B cell (primary cell): ENCODE measurements around the gene LAGE3. TPM values are rescaled to one million over a fixed set of nuclear protein-coding genes. Genes with fewer than 3 reads are reported as not detected.

Experiments
- ATAC-seq: fragments of 200-7000 bp; cut with Tn5 transposase; one replicate; pipeline ENCODE4 v1.10.0; 2021; ENCODE audit warnings: low read depth, mild to moderate bottlenecking, moderate number of reproducible peaks, moderate library complexity
- CTCF ChIA-PET: fragments of 350-600 bp; sonication (Branson Sonifier 250); formaldehyde crosslinking; loops from one replicate; lab custom pipeline; 2021; ENCODE audit warnings: antibody characterized with exemption, inconsistent platforms; lab: Charles Lee
- POLR2A ChIA-PET: fragments of 350-600 bp; sonication (Branson Sonifier 250); formaldehyde crosslinking; loops from one replicate; lab custom pipeline; 2021; ENCODE audit warnings: antibody characterized with exemption; lab: Charles Lee
- DNase-seq: peaks from one replicate; pipeline ENCODE4 v3.0.0; 2013
- H2AFZ ChIP-seq: 2 replicates; pipeline ENCODE4 v1.6.1; 2012; ENCODE audit warnings: mild to moderate bottlenecking, low read depth, low read length; ENCODE audit not compliant: insufficient read depth, poor library complexity, severe bottlenecking
- H3K27ac ChIP-seq, 2 donors: 1 replicate in 1 of 2; 2 replicates in 1 of 2; pipeline ENCODE4 v1.5.1; 2012 to 2013; ENCODE audit warnings: low read length in 2 of 2, mild to moderate bottlenecking in 2 of 2, moderate library complexity in 1 of 2
- H3K27me3 ChIP-seq, 4 experiments: fragments of 200-600 bp in 1 of 4; sonication (generic) in 1 of 4; replicated peaks in 1 of 4; 1 replicate in 2 of 4; 2 replicates in 2 of 4; pipeline versions ENCODE4 v1.6.1 to v1.7.0; 2013 to 2016; ENCODE audit warnings: low read length in 3 of 4, mild to moderate bottlenecking in 2 of 4, mixed read lengths in 1 of 4, moderate library complexity in 1 of 4; ENCODE audit not compliant: insufficient read depth in 4 of 4, control insufficient read depth in 3 of 4; ENCODE audit errors: control extremely low read depth in 1 of 4
- H3K36me3 ChIP-seq, 2 experiments: replicated peaks in 1 of 2; 1 replicate in 1 of 2; 2 replicates in 1 of 2; pipeline versions ENCODE4 v1.6.1 to v1.7.1; 2013; ENCODE audit warnings: low read length in 1 of 2; ENCODE audit not compliant: insufficient read depth in 2 of 2, control insufficient read depth in 1 of 2; ENCODE audit errors: control extremely low read depth in 1 of 2, extremely low read depth in 1 of 2
- H3K4me1 ChIP-seq, 2 donors: fragments of 200-600 bp in 1 of 2; sonication (generic) in 1 of 2; 1 replicate in 1 of 2; 2 replicates in 1 of 2; pipeline versions ENCODE4 v1.5.1 to v1.6.1; 2013 to 2017; ENCODE audit warnings: low read length in 2 of 2; ENCODE audit not compliant: control insufficient read depth in 2 of 2, insufficient read depth in 2 of 2
- H3K4me2 ChIP-seq: replicated peaks from 2 replicates; pipeline ENCODE3; 2012; ENCODE audit warnings: mild to moderate bottlenecking, low read depth, low read length; ENCODE audit not compliant: poor library complexity, severe bottlenecking
- H3K4me3 ChIP-seq, 5 experiments: fragments of 200-600 bp in 1 of 5; sonication (generic) in 1 of 5; 1 replicate in 3 of 5; 2 replicates in 2 of 5; pipeline versions ENCODE4 v1.5.1 to v1.7.0; 2011 to 2016; ENCODE audit warnings: low read length in 4 of 5, mild to moderate bottlenecking in 4 of 5, low read depth in 2 of 5, control low read depth in 1 of 5, moderate library complexity in 1 of 5; ENCODE audit not compliant: insufficient read depth in 1 of 5; ENCODE audit errors: control extremely low read depth in 1 of 5, extremely low read depth in 1 of 5
- H3K79me2 ChIP-seq: fragments of 200-600 bp; sonication (generic); one replicate; pipeline ENCODE4 v1.6.0; 2016; ENCODE audit warnings: low read length; ENCODE audit not compliant: control insufficient read depth, insufficient read depth
- H3K9ac ChIP-seq: fragments of 200-600 bp; sonication (generic); 2 replicates; pipeline ENCODE4 v1.6.1; 2017; ENCODE audit warnings: mild to moderate bottlenecking, low read length, moderate library complexity
- H3K9me3 ChIP-seq, 3 donors: one replicate each; pipeline versions ENCODE4 v1.6.1 to v1.7.1; 2013; ENCODE audit warnings: low read length in 2 of 3; ENCODE audit not compliant: control insufficient read depth in 2 of 3, insufficient read depth in 1 of 3; ENCODE audit errors: control extremely low read depth in 1 of 3
- H4K20me1 ChIP-seq: 2 replicates; pipeline ENCODE4 v1.6.0; 2012; ENCODE audit warnings: mild to moderate bottlenecking, low read length; ENCODE audit not compliant: insufficient read depth, control insufficient read depth, poor library complexity, severe bottlenecking
- H3K27ac Mint-ChIP-seq: one replicate; pipeline ENCODE4 v1.8.0; 2021; ENCODE audit warnings: mixed read lengths
- H3K27me3 Mint-ChIP-seq: one replicate; pipeline ENCODE4 v1.8.0; 2021; ENCODE audit warnings: mixed read lengths
- H3K4me1 Mint-ChIP-seq: one replicate; pipeline ENCODE4 v1.8.0; 2021; ENCODE audit warnings: mixed read lengths
- H3K4me3 Mint-ChIP-seq: one replicate; pipeline ENCODE4 v1.8.0; 2021; ENCODE audit warnings: mixed read lengths
- H3K9me3 Mint-ChIP-seq: one replicate; pipeline ENCODE4 v1.8.0; 2022; ENCODE audit warnings: mixed read lengths; ENCODE audit not compliant: insufficient read depth
- EZH2 ChIP-seq: IDR thresholded peaks from 2 replicates; pipeline ENCODE4 v1.6.1; 2012; ENCODE audit warnings: borderline replicate concordance, low read depth, mild to moderate bottlenecking, moderate library complexity, low read length; ENCODE audit not compliant: insufficient read depth, poor library complexity, severe bottlenecking
- WGBS: methylation state at CpG from one replicate; pipeline ENCODE4 v1.1.5; 2013; ENCODE audit warnings: missing lambda C conversion rate; ENCODE audit not compliant: insufficient coverage; 5-methylcytosine and 5-hydroxymethylcytosine counted together
- intact Hi-C: fragments of 100-400 bp; cut with micrococcal nuclease; formaldehyde crosslinking; loops from one replicate; pipeline ENCODE4 v1.10.0; 2022
- polyA plus RNA-seq: library from polyadenylated mRNA; depleted of rRNA; stranded (reverse); fragments of >200 nt; gene quantifications from 2 replicates; pipeline ENCODE4 v1.2.3, GENCODE V29; 2012
- total RNA-seq, 2 donors: library from RNA; stranded (reverse); fragments of 120-200 nt in 1 of 2; gene quantifications; 1 replicate in 1 of 2; 2 replicates in 1 of 2; pipeline versions ENCODE4 v1.2.3 to v1.2.4, GENCODE V29; 2013 to 2022
- TF ChIP-seq, protein P1 (sequence below): fragments of 200-600 bp; IDR thresholded peaks from one replicate; pipeline ENCODE4 v1.8.0; 2022; ENCODE audit warnings: antibody characterized with exemption, mild to moderate bottlenecking

Gene LAGE3
- total and polyA plus RNA-seq, 2 donors (not counting 1 experiment from before 2014, with no cell fraction given) = 17.0 to 19.9 TPM

DNA sequence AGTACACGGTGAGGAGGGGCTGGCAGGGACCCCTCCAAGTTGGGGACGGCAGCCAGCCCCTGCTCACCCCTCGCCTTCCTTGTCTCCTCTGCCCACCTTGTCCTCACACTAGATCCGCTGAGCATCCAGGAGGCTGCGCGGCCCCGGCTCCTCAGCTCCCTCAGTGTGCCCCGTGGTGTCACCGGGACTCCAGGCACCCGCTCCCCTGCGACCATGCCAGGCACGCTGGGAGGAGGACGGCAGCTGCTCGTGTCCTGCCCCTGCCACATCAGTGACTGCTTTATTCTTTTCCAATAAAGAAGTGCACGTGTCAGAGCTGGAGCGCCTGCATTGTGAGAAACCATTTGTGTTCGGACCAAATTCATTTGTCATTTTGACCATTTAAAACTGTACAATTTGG, 28.8 kb downstream of the LAGE3 start:
- TF ChIP-seq EZH2 = no peak
- TF ChIP-seq, protein P1, sequence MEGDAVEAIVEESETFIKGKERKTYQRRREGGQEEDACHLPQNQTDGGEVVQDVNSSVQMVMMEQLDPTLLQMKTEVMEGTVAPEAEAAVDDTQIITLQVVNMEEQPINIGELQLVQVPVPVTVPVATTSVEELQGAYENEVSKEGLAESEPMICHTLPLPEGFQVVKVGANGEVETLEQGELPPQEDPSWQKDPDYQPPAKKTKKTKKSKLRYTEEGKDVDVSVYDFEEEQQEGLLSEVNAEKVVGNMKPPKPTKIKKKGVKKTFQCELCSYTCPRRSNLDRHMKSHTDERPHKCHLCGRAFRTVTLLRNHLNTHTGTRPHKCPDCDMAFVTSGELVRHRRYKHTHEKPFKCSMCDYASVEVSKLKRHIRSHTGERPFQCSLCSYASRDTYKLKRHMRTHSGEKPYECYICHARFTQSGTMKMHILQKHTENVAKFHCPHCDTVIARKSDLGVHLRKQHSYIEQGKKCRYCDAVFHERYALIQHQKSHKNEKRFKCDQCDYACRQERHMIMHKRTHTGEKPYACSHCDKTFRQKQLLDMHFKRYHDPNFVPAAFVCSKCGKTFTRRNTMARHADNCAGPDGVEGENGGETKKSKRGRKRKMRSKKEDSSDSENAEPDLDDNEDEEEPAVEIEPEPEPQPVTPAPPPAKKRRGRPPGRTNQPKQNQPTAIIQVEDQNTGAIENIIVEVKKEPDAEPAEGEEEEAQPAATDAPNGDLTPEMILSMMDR = no peak
- WGBS = 100% methylated on average over 6 of the region's 17 CpGs
- POLR2A ChIA-PET = interaction anchor here (0.7 kb wide), 1 partner anchor 46 kb away, joined by 4 read pairs; no protein-coding TSS in a partner anchor

GRCh38 chrX:154449618-154450017, 29.5 kb downstream of the LAGE3 start:
- Histone ChIP-seq H3K27ac (no peak overlapping the region), H3K27me3 (no peaks in the 10 kb centered on the region), H3K9ac (no peak overlapping the region), H2AFZ (no peak overlapping the region), H3K4me2 (no peak overlapping the region), H3K9me3 (no peaks in the 10 kb centered on the region), H4K20me1 (no peaks in the 10 kb centered on the region), H3K4me1 (peaks cover 5 to 9% of the 10 kb centered on the region in 2 donors), H3K36me3 (peaks cover 0 to 7% of the 10 kb centered on the region in 2 experiments), H3K79me2 (peaks cover 5% of the 10 kb centered on the region), H3K4me3 (no peak overlapping the region)
- Mint-ChIP-seq H3K9me3 (no peaks in the 10 kb centered on the region), H3K27ac (no peak overlapping the region), H3K27me3 (no peaks in the 10 kb centered on the region), H3K4me3 (no peak overlapping the region), H3K4me1 (no peaks in the 10 kb centered on the region)
- ChIA-PET CTCF (no interaction called here), POLR2A (no interaction called here)
- intact Hi-C loops = no loop called here
- TF ChIP-seq, protein P1 = no peak
- TF ChIP-seq EZH2 = no peak
- ATAC-seq = no peak
- no peak for DNase-seq
- 95% methylated on average over 4 of the region's 18 CpGs for WGBS

More for the DNA sequence above, 28.8 kb downstream of the LAGE3 start:
- Histone ChIP-seq H3K27ac (no peak overlapping the region), H3K79me2 (no peaks in the 10 kb centered on the region), H3K4me1 (peaks cover 0 to 2% of the 10 kb centered on the region in 2 donors), H3K9me3 (no peaks in the 10 kb centered on the region), H2AFZ (no peak overlapping the region), H3K36me3 (peaks cover 0 to 6% of the 10 kb centered on the region in 2 experiments), H3K27me3 (no peaks in the 10 kb centered on the region), H3K4me3 (no peak overlapping the region), H3K4me2 (no peak overlapping the region), H3K9ac (no peak overlapping the region), H4K20me1 (no peaks in the 10 kb centered on the region)
- H3K4me3 Mint-ChIP-seq = no peak overlapping the region
- no peaks in the 10 kb centered on the region for H3K4me1 Mint-ChIP-seq
- CTCF ChIA-PET = no interaction called here
- ATAC-seq (no peak), DNase-seq (no peak)
- no peaks in the 10 kb centered on the region for H3K27me3 Mint-ChIP-seq
- no peak overlapping the region for H3K27ac Mint-ChIP-seq
- intact Hi-C loops = no loop called here
- no peaks in the 10 kb centered on the region for H3K9me3 Mint-ChIP-seq
